ENCODE results near the gene SMIM29. TPM values are rescaled to one million over a fixed set of nuclear protein-coding genes. Genes with fewer than 3 reads are reported as not detected.

Gene SMIM29
- total and polyA plus RNA-seq, 2 experiments from 2014 or later: 5.0 to 15.9 TPM

GRCh38 chr6:34237722-34238584, 10.9 kb downstream of the SMIM29 start:
- Histone ChIP-seq H3K79me2 (replicated peaks; ENCODE audit: insufficient read depth) (peaks cover 64% of the 10 kb centered on the region), H3F3A (replicated peaks; ENCODE audit: low read depth) (peaks cover 66% of the 10 kb centered on the region), H3K36me3 (ENCODE audit: insufficient read depth) (peaks cover 41% of the 10 kb centered on the region), H3K4me1 (ENCODE audit: insufficient read depth) (peaks cover 59% of the 10 kb centered on the region), H3K9me2 (ENCODE audit: insufficient read depth) (no peaks in the 10 kb centered on the region), H3K4me3 (peak overlapping the region; percentile 73), H2AFZ (no peak overlapping the region), H4K20me1 (replicated peaks; ENCODE audit: insufficient read depth) (peaks cover 50% of the 10 kb centered on the region), H3K27me3 (ENCODE audit: insufficient read depth) (no peaks in the 10 kb centered on the region), H3K27ac (ENCODE audit: low read depth) (peak overlapping the region; percentile 97), H3K4me2 (peak overlapping the region; percentile 92)
- DNase-seq (ENCODE audit: low spot score) (peak; percentile 71), ATAC-seq (peak; percentile 2)
- Mint-ChIP-seq H3K27ac (peak overlapping the region; percentile 98), H3K9me3 (peaks cover 7% of the 10 kb centered on the region; the same call in 2 of the 3 replicates), H3K36me3 (ENCODE audit: low read depth) (peaks cover 49% of the 10 kb centered on the region), H3K27me3 (ENCODE audit: insufficient read depth, low read depth, poor library complexity) (peaks cover 50% of the 10 kb centered on the region), H3K4me1 (peaks cover 54% of the 10 kb centered on the region), H3K4me3 (peak overlapping the region; percentile 98)
- TF ChIP-seq REST (IDR thresholded peaks at IDR 0.05; ENCODE audit: unreplicated experiment) (no peak), CTCF (conservative IDR thresholded peaks at IDR 0.05; ENCODE audit: low read depth in 2 of 2) (peak; percentile 30 to 33), JUNB (IDR thresholded peaks at IDR 0.05; ENCODE audit: unreplicated experiment) (no peak), ZNF114 (CRISPR knock-in tag; IDR thresholded peaks at IDR 0.05) (no peak), POLR2AphosphoS5 (IDR thresholded peaks at IDR 0.05; ENCODE audit: low read depth) (peak; percentile 47; the same call in 1 of the 2 replicates), ZNF331 (CRISPR knock-in tag; IDR thresholded peaks at IDR 0.05; ENCODE audit: low read depth) (no peak)

- Mint-ChIP-seq H3K36me3 (ENCODE audit: low read depth) (peaks cover 42% of the 10 kb centered on the region), H3K27me3 (ENCODE audit: insufficient read depth, low read depth, poor library complexity) (peaks cover 45% of the 10 kb centered on the region), H3K27ac (no peak overlapping the region), H3K4me3 (peak overlapping the region; percentile 98; the same call in 2 of the 3 replicates), H3K4me1 (peaks cover 51% of the 10 kb centered on the region), H3K9me3 (peaks cover 7% of the 10 kb centered on the region; the same call in 2 of the 3 replicates)
- H3K4me1 ChIP-seq (ENCODE audit: insufficient read depth): peaks cover 57% of the 10 kb centered on the region
- peaks cover 60% of the 10 kb centered on the region for H3K79me2 ChIP-seq (replicated peaks; ENCODE audit: insufficient read depth)
- peaks cover 35% of the 10 kb centered on the region for H3K36me3 ChIP-seq (ENCODE audit: insufficient read depth)
- H4K20me1 ChIP-seq (replicated peaks; ENCODE audit: insufficient read depth): peaks cover 43% of the 10 kb centered on the region
- ATAC-seq: no peak
- peak overlapping the region; percentile 97 for H3K27ac ChIP-seq (ENCODE audit: low read depth)
- peaks cover 59% of the 10 kb centered on the region for H3F3A ChIP-seq (replicated peaks; ENCODE audit: low read depth)
- no peak overlapping the region for H2AFZ ChIP-seq
- peak overlapping the region; percentile 97 for H3K4me3 ChIP-seq
- H3K9me2 ChIP-seq (ENCODE audit: insufficient read depth): no peaks in the 10 kb centered on the region
- H3K4me2 ChIP-seq: peak overlapping the region; percentile 92
- H3K27me3 ChIP-seq (ENCODE audit: insufficient read depth): no peaks in the 10 kb centered on the region
- no peak for DNase-seq (ENCODE audit: low spot score)
- no peak for TF ChIP-seq ZNF462 (CRISPR knock-in tag; IDR thresholded peaks at IDR 0.05)
- no peak for TF ChIP-seq EZH2 (IDR thresholded peaks at IDR 0.05; ENCODE audit: low read depth, unreplicated experiment)
- no peak for TF ChIP-seq CREB1 (CRISPR knock-in tag; IDR thresholded peaks at IDR 0.05; ENCODE audit: low read depth)
These were observed 11.5 kb downstream of the SMIM29 start for GRCh38 chr6:34237316-34237721.

Data from GM23338 (cell line).